H9 (cell line): ENCODE measurements around the gene SFXN1. TPM values are rescaled to one million over a fixed set of nuclear protein-coding genes. Genes with fewer than 3 reads are reported as not detected.

Experiments
- DNase-seq: peaks from one replicate; pipeline ENCODE4 v3.0.0-alpha.2; 2017
- H2AFZ ChIP-seq: one replicate; pipeline ENCODE4 v1.6.1; 2013; ENCODE audit warnings: mild to moderate bottlenecking, low read length, control low read depth, moderate library complexity
- H2AK5ac ChIP-seq: 2 replicates; pipeline ENCODE4 v1.6.1; 2013; ENCODE audit warnings: low read length, control low read depth, mixed read lengths; ENCODE audit not compliant: insufficient read length
- H2BK120ac ChIP-seq: one replicate; pipeline ENCODE4 v1.6.1; 2013; ENCODE audit warnings: low read depth, mild to moderate bottlenecking, low read length, control low read depth, inconsistent platforms; ENCODE audit not compliant: poor library complexity, severe bottlenecking
- H2BK12ac ChIP-seq: 2 replicates; pipeline ENCODE4 v1.6.1; 2013; ENCODE audit warnings: low read length, control low read depth, mixed read lengths, low read depth; ENCODE audit not compliant: insufficient read length
- H2BK15ac ChIP-seq: 2 replicates; pipeline ENCODE4 v1.6.1; 2013; ENCODE audit warnings: low read depth, low read length, control low read depth
- H2BK20ac ChIP-seq: one replicate; pipeline ENCODE4 v1.6.1; 2013; ENCODE audit warnings: low read depth, mild to moderate bottlenecking, low read length, control low read depth, inconsistent platforms; ENCODE audit not compliant: poor library complexity, severe bottlenecking
- H2BK5ac ChIP-seq: 2 replicates; pipeline ENCODE4 v1.6.1; 2013; ENCODE audit warnings: low read length, control low read depth, mixed read lengths; ENCODE audit not compliant: insufficient read length
- H3K14ac ChIP-seq: 2 replicates; pipeline ENCODE4 v1.6.1; 2013; ENCODE audit warnings: low read length, control low read depth; ENCODE audit not compliant: insufficient read depth
- H3K18ac ChIP-seq: 2 replicates; pipeline ENCODE4 v1.6.1; 2013; ENCODE audit warnings: low read depth, mild to moderate bottlenecking, mixed read lengths, low read length, control low read depth; ENCODE audit not compliant: insufficient read length
- H3K23ac ChIP-seq: 2 replicates; pipeline ENCODE4 v1.6.1; 2013; ENCODE audit warnings: low read length, control low read depth, mixed read lengths, low read depth; ENCODE audit not compliant: insufficient read length
- H3K23me2 ChIP-seq: 2 replicates; pipeline ENCODE4 v1.6.1; 2013; ENCODE audit warnings: low read depth, mild to moderate bottlenecking, mixed read lengths, low read length, control low read depth; ENCODE audit not compliant: insufficient read length, poor library complexity, severe bottlenecking
- H3K27ac ChIP-seq: 2 replicates; pipeline ENCODE4 v1.5.1; 2013; ENCODE audit warnings: low read length, control low read depth, mixed read lengths, low read depth; ENCODE audit not compliant: insufficient read length
- H3K27me3 ChIP-seq: 2 replicates; pipeline ENCODE4 v1.6.1; 2013; ENCODE audit warnings: low read length, control low read depth, inconsistent platforms; ENCODE audit not compliant: insufficient read depth
- H3K4ac ChIP-seq: 2 replicates; pipeline ENCODE4 v1.6.1; 2013; ENCODE audit warnings: low read depth, mild to moderate bottlenecking, control low read depth, inconsistent platforms, low read length, moderate library complexity
- H3K4me1 ChIP-seq: 2 replicates; pipeline ENCODE4 v1.6.1; 2013; ENCODE audit warnings: low read length, control low read depth, inconsistent platforms; ENCODE audit not compliant: insufficient read depth
- H3K4me2 ChIP-seq: 2 replicates; pipeline ENCODE4 v1.6.1; 2013; ENCODE audit warnings: low read length, control low read depth, mixed read lengths; ENCODE audit not compliant: insufficient read length, insufficient read depth
- H3K56ac ChIP-seq: 2 replicates; pipeline ENCODE4 v1.6.1; 2013; ENCODE audit warnings: low read depth, mild to moderate bottlenecking, mixed read lengths, low read length, control low read depth; ENCODE audit not compliant: insufficient read length
- H3K79me1 ChIP-seq: 2 replicates; pipeline ENCODE4 v1.6.1; 2013; ENCODE audit warnings: low read depth, mild to moderate bottlenecking, moderate library complexity, low read length, control low read depth, inconsistent platforms; ENCODE audit not compliant: insufficient read depth, poor library complexity, severe bottlenecking
- H3K79me2 ChIP-seq: 2 replicates; pipeline ENCODE4 v1.6.1; 2013; ENCODE audit warnings: low read length, control low read depth, inconsistent platforms; ENCODE audit not compliant: insufficient read depth
- H3K9ac ChIP-seq: 2 replicates; pipeline ENCODE4 v1.6.1; 2013; ENCODE audit warnings: low read length, control low read depth, mixed read lengths; ENCODE audit not compliant: insufficient read length; ENCODE audit errors: extremely low read depth
- H3K9me3 ChIP-seq: one replicate; pipeline ENCODE4 v1.6.1; 2013; ENCODE audit warnings: low read depth, low read length, inconsistent platforms; ENCODE audit not compliant: control insufficient read depth
- H3T11ph ChIP-seq: one replicate; pipeline ENCODE4 v1.6.1; 2013; ENCODE audit warnings: mild to moderate bottlenecking, low read length, control low read depth, inconsistent platforms
- H4K20me1 ChIP-seq: one replicate; pipeline ENCODE4 v1.6.1; 2013; ENCODE audit not compliant: control insufficient read depth, insufficient read length, insufficient read depth
- H4K5ac ChIP-seq: 2 replicates; pipeline ENCODE4 v1.6.1; 2013; ENCODE audit warnings: low read depth, mild to moderate bottlenecking, mixed read lengths, low read length, control low read depth; ENCODE audit not compliant: insufficient read length
- H4K8ac ChIP-seq: replicated peaks from 2 replicates; pipeline ENCODE4 v1.6.1; 2013; ENCODE audit warnings: low read length, control low read depth, mixed read lengths, low read depth; ENCODE audit not compliant: insufficient read length
- H4K91ac ChIP-seq: 2 replicates; pipeline ENCODE4 v1.6.1; 2013; ENCODE audit warnings: low read depth, mild to moderate bottlenecking, moderate library complexity, mixed read lengths, low read length, control low read depth; ENCODE audit not compliant: insufficient read length
- H3K27ac Mint-ChIP-seq, 3 experiments: 2 replicates in 2 of 3; 3 replicates in 1 of 3; pipeline ENCODE4 v1.8.0; 2020 to 2021; ENCODE audit warnings: mixed read lengths in 3 of 3, mild to moderate bottlenecking in 1 of 3, moderate library complexity in 1 of 3
- H3K27me3 Mint-ChIP-seq: 2 replicates; pipeline ENCODE4 v1.8.0; 2021; ENCODE audit warnings: low read depth, mild to moderate bottlenecking, moderate library complexity, mixed read lengths
- H3K36me3 Mint-ChIP-seq, 3 experiments: 2 replicates in 2 of 3; 3 replicates in 1 of 3; pipeline ENCODE4 v1.8.0; 2020 to 2021; ENCODE audit warnings: low read depth in 3 of 3, mixed read lengths in 3 of 3; ENCODE audit not compliant: insufficient read depth in 1 of 3
- H3K4me1 Mint-ChIP-seq, 2 experiments: 2 replicates each; pipeline ENCODE4 v1.8.0; 2020; ENCODE audit warnings: mixed read lengths in 2 of 2
- H3K4me3 Mint-ChIP-seq, 2 experiments: 2 replicates in 1 of 2; 3 replicates in 1 of 2; pipeline ENCODE4 v1.8.0; 2020 to 2021; ENCODE audit warnings: mild to moderate bottlenecking in 2 of 2, mixed read lengths in 2 of 2, moderate library complexity in 1 of 2
- H3K9me3 Mint-ChIP-seq, 2 experiments: 2 replicates in 1 of 2; 3 replicates in 1 of 2; pipeline ENCODE4 v1.8.0; 2020; ENCODE audit warnings: mild to moderate bottlenecking in 2 of 2, mixed read lengths in 2 of 2, moderate library complexity in 1 of 2
- CTCF ChIP-seq: fragments of 200-600 bp; sonication (generic); conservative IDR thresholded peaks from 3 replicates; pipeline ENCODE4 v1.8.0; 2021; ENCODE audit warnings: antibody characterized with exemption, mild to moderate bottlenecking
- WGBS: extraction: QIAGEN DNeasy Blood & Tissue Kit; methylation state at CpG from one replicate; pipeline ENCODE4 v1.1.7; 2013; ENCODE audit warnings: missing lambda C conversion rate, low lambda C conversion rate, mixed read lengths; ENCODE audit not compliant: insufficient read length; ENCODE audit errors: extremely low coverage; 5-methylcytosine and 5-hydroxymethylcytosine counted together
- total RNA-seq: library from RNA; stranded (reverse); gene quantifications from 2 replicates; pipeline ENCODE4 v1.2.1, GENCODE V29; 2021

The SFXN1 gene
- total RNA-seq, 1 experiment from 2014 or later = 99.2 TPM

- Histone ChIP-seq H2AK5ac (no peak overlapping the region), H3K27ac (no peak overlapping the region), H3K18ac (no peak overlapping the region), H2BK12ac (no peak overlapping the region), H3K27me3 (no peaks in the 10 kb centered on the region), H4K20me1 (no peaks in the 10 kb centered on the region), H3K4ac (no peak overlapping the region), H2BK15ac (no peak overlapping the region), H3K14ac (no peak overlapping the region), H3K4me1 (peaks cover 5% of the 10 kb centered on the region; the same call in 1 of the 2 replicates), H2BK5ac (no peak overlapping the region), H3K56ac (no peak overlapping the region), H3T11ph (no peak overlapping the region), H4K91ac (no peak overlapping the region), H2BK20ac (no peak overlapping the region), H3K79me1 (no peaks in the 10 kb centered on the region), H3K9me3 (no peaks in the 10 kb centered on the region), H3K9ac (no peak overlapping the region), H3K23me2 (no peaks in the 10 kb centered on the region), H4K5ac (no peak overlapping the region), H3K4me2 (no peak overlapping the region), H2AFZ (no peak overlapping the region), H4K8ac (no peak overlapping the region), H2BK120ac (no peak overlapping the region), H3K23ac (no peak overlapping the region), H3K79me2 (no peaks in the 10 kb centered on the region)
- H3K9me3 Mint-ChIP-seq = peaks cover 0 to 9% of the 10 kb centered on the region in 2 experiments
- TF ChIP-seq CTCF = no peak
- WGBS = no CpG with 5 or more reads among the region's 2 CpGs
- no peak for DNase-seq
- H3K27me3 Mint-ChIP-seq = peaks cover 35% of the 10 kb centered on the region
- H3K36me3 Mint-ChIP-seq = peaks cover 0 to 7% (median 0%) of the 10 kb centered on the region in 3 experiments; a peak in 1 of 7 replicates
- no peak overlapping the region for H3K27ac Mint-ChIP-seq
- H3K4me3 Mint-ChIP-seq = no peak overlapping the region
- H3K4me1 Mint-ChIP-seq = peaks cover 23 to 27% of the 10 kb centered on the region in 2 experiments
Measured at GRCh38 chr5:175575301-175575700, 96.9 kb downstream of the SFXN1 start.
